ENCODE measurements around the gene RNF121. TPM values are rescaled to one million over a fixed set of nuclear protein-coding genes. Genes with fewer than 3 reads are reported as not detected.

RNF121 gene
- total and polyA plus RNA-seq, 2 of the 13 experiments (the other 11 are each of a cell fraction or from before 2014, with no cell fraction given) = 28.6 to 44.3 TPM

- Histone ChIP-seq H3K27me3 (ENCODE audit: control insufficient read depth in 1 of 2, insufficient read depth in 2 of 2, low read length in 2 of 2) (no peaks in the 10 kb centered on the region), H3K36me3 (replicated peaks in 1 of 2; ENCODE audit: control insufficient read depth in 1 of 2, insufficient read depth in 2 of 2, low read length in 2 of 2) (peaks cover 65 to 98% of the 10 kb centered on the region in 2 experiments), H3K4me2 (ENCODE audit: low read depth, low read length) (no peak overlapping the region), H3K9me3 (ENCODE audit: low read length) (no peaks in the 10 kb centered on the region), H3K4me3 (replicated peaks in 1 of 3; ENCODE audit: insufficient read depth in 1 of 3, low read depth in 2 of 3, low read length in 3 of 3) (no peak overlapping the region), H3K27ac (ENCODE audit: extremely low read length, insufficient read depth, low read length) (no peak overlapping the region), H3K9ac (ENCODE audit: insufficient read depth, low read depth, low read length) (no peak overlapping the region), H4K20me1 (ENCODE audit: insufficient read depth, low read length) (no peaks in the 10 kb centered on the region), H3K4me1 (ENCODE audit: insufficient read depth, low read length) (no peaks in the 10 kb centered on the region), H3K79me2 (ENCODE audit: insufficient read depth, low read length) (no peaks in the 10 kb centered on the region), H2AFZ (ENCODE audit: low read length) (no peak overlapping the region)
- no peak for ATAC-seq
- FAIRE-seq = no peak
- BruUV-seq (replicated peaks) = no TSS peak
- no peak for DNase-seq (ENCODE audit: low spot score)
- intact Hi-C loops (cut with micrococcal nuclease; ENCODE audit: unreplicated experiment) = no loop called here
- WGBS (ENCODE audit: low lambda C conversion rate) = 100% methylated on average over 1 of the region's 5 CpGs
- no peak for TF ChIP-seq HNF4G (IDR thresholded peaks at IDR 0.05; ENCODE audit: borderline replicate concordance, low read depth, low read length)
- TF ChIP-seq HNF4G (CRISPR knock-in tag; IDR thresholded peaks at IDR 0.05; ENCODE audit: borderline replicate concordance, low read depth) = no peak
- TF ChIP-seq FOXO4 (CRISPR knock-in tag; conservative IDR thresholded peaks at IDR 0.05) = 0 out of 2 replicates have a peak, but pooled peaks have one; percentile 40
- in situ Hi-C loops (cut with HindIII; ENCODE audit: extremely low pct_ligation_motif_present, low pct_unique_long_range_greater_than_20kb) = no loop called here
- ChIA-PET POLR2A (no interaction called here), CTCF (ENCODE audit: low intra/inter-chr PET ratio, low total read pairs) (no interaction called here)
Observed at GRCh38 chr11:72012091-72012630, 83.3 kb downstream of the RNF121 start.

GRCh38 chr11:72012897-72013721 is 84.3 kb downstream of the RNF121 start:
- H4K20me1 ChIP-seq (ENCODE audit: insufficient read depth, low read length) = no peaks in the 10 kb centered on the region
- no peaks in the 10 kb centered on the region for H3K9me3 ChIP-seq (ENCODE audit: low read length)
- DNase-seq (ENCODE audit: low spot score) = no peak
- no peak for FAIRE-seq
- H3K4me3 ChIP-seq (replicated peaks in 1 of 3; ENCODE audit: insufficient read depth in 1 of 3, low read depth in 2 of 3, low read length in 3 of 3) = no peak overlapping the region
- intact Hi-C loops (cut with micrococcal nuclease; ENCODE audit: unreplicated experiment) = no loop called here
- peaks cover 70 to 98% of the 10 kb centered on the region in 2 experiments for H3K36me3 ChIP-seq (replicated peaks in 1 of 2; ENCODE audit: control insufficient read depth in 1 of 2, insufficient read depth in 2 of 2, low read length in 2 of 2)
- BruUV-seq (replicated peaks) = no TSS peak
- no peak overlapping the region for H2AFZ ChIP-seq (ENCODE audit: low read length)
- no peaks in the 10 kb centered on the region for H3K27me3 ChIP-seq (ENCODE audit: control insufficient read depth in 1 of 2, insufficient read depth in 2 of 2, low read length in 2 of 2)
- WGBS (ENCODE audit: low lambda C conversion rate) = 98% methylated on average over 17 of the region's 33 CpGs
- H3K79me2 ChIP-seq (ENCODE audit: insufficient read depth, low read length) = no peaks in the 10 kb centered on the region
- no peak overlapping the region for H3K9ac ChIP-seq (ENCODE audit: insufficient read depth, low read depth, low read length)
- ATAC-seq = no peak
- ChIA-PET POLR2A (no interaction called here), CTCF (ENCODE audit: low intra/inter-chr PET ratio, low total read pairs) (no interaction called here)
- no peak overlapping the region for H3K27ac ChIP-seq (ENCODE audit: extremely low read length, insufficient read depth, low read length)
- in situ Hi-C loops (cut with HindIII; ENCODE audit: extremely low pct_ligation_motif_present, low pct_unique_long_range_greater_than_20kb) = no loop called here
- H3K4me1 ChIP-seq (ENCODE audit: insufficient read depth, low read length) = no peaks in the 10 kb centered on the region
- H3K4me2 ChIP-seq (ENCODE audit: low read depth, low read length) = no peak overlapping the region
- peak; percentile 70 for TF ChIP-seq AGO2 (optimal IDR thresholded peaks at IDR 0.05; ENCODE audit: low read depth, low read length)
- TF ChIP-seq RERE (CRISPR knock-in tag; IDR thresholded peaks at IDR 0.05; ENCODE audit: low read depth) = no peak
- no peak for TF ChIP-seq HDAC6 (IDR thresholded peaks at IDR 0.05; ENCODE audit: low read depth, low read length)
- TF ChIP-seq SNAI1 (CRISPR knock-in tag; IDR thresholded peaks at IDR 0.05; ENCODE audit: borderline replicate concordance) = no peak
- no peak for TF ChIP-seq NR2F2 (IDR thresholded peaks at IDR 0.05; ENCODE audit: borderline replicate concordance, low read depth)
- TF ChIP-seq POLR2A (IDR thresholded peaks at IDR 0.05; ENCODE audit: insufficient read depth in 1 of 2, low read depth in 2 of 2, low read length in 2 of 2) = 0 out of 4 replicates have a peak, but pooled peaks of 1 of the 2 experiments have one; percentile 7
- TF ChIP-seq ZNF431 (CRISPR knock-in tag; IDR thresholded peaks at IDR 0.05; ENCODE audit: borderline replicate concordance, low read depth) = no peak

All from HepG2 (cell line).